GF-D8 (cell line): ENCODE data around the gene ANGPTL3.

Experiments
- DNase-seq: peaks from one replicate; lab custom pipeline; 2025; lab: John Stamatoyannopoulos, UW

Gene ANGPTL3

DNA sequence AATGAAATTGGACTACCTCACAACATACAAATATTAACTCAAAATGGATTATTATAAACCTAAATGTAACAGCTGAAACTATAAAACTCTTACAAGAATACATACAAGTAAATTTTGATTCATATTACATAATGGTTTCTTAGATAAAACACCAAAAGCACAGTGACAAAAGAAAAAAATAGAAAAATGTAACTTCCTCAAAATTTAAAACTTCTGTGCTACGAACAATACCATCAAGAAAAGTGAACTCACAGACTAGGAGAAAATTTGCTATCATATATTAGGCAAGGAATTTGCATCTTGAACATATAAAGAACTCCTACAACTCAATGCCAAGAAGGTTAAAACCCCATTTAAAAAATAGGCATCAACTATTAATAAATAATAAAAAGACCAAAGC is 31.2 kb downstream of the ANGPTL3 start:
- DNase-seq = no peak

DNA sequence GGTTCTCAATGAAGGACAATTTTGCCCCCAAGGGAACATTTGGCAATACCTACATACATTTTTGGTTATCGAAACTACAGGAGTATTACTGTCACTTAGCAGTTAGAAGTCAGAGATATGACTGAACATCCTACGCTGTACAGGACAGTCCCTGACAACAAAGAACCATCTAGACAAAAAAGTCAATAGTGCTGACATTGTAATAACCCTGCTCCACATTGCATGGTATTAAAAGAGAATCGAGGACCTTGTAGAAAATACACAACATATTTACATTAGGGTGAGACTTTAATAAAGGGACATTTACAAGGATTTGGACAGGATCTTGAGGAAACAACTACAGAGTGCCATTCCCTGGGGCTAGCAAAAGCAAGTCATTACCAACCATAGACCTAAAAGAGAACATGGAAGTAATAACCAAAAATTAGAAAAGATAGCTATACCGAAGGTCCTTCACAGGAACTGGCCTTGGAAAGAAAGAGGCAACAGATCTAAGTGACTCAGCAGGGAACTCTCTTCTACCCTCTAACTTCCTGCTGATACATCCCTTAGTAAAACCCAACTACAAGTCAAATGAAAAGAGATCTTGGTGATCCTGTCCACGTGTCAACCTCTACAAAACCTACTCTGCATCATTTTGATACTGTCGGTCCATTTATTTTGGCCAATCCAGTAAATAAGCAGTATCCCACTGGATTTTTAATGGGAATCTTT is 40.2 kb downstream of the ANGPTL3 start:
- DNase-seq = no peak

DNA sequence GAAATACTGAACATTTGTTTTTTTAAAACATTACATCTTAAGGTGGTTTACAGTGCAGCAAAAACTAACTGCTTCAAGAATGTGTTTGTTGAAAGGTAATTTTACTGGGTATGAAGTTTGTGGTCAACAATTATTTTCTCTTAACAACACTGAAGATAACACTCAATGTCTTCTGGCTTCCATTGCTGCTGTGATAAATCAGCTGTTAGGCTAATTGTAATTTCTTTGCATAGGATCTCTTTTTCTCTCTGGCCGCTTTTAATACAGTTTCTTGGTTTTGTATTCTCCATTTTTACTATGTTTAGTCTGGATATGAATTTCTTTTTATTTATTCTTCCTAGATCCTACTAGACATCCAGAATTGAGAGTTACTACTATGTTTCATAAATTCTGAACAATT is 46.0 kb downstream of the ANGPTL3 start:
- DNase-seq = no peak

DNA sequence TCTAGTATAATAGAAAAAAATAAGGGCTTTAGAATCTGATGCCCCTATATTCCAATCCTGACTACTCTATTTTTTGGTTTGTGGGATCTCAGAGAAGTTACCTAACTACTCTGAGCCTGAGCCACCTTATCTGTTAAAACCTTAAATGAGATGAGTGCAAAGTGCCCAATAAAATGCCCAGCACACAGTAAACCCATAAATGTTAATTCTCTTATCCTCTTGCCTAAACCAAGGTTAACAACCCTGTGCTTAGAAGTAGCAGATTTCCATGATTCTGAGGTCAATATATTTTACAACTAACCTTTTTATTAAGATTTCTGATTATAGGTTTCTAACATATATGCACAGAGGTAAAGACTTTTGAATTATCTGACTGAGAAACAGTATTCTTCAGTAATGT is 55.1 kb downstream of the ANGPTL3 start:
- no peak for DNase-seq

DNA sequence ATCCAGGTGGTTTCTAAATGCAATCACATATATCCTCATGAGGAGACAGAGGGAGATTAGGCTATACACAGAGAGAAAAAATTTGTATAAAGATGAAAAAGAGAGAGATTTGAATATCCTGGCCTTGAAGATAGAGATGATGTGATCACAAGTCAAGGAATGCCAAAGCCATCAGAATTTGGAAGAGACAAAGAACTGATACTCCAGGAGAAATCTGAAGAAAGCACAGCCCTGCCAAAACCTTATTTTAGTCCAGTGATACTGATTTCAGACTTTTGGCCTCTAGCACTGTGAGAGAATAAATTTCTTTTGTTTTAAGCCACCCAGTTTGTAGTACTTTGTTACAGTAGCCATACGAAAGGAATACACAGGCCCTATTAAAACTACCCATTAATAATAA is 57.4 kb downstream of the ANGPTL3 start:
- DNase-seq = no peak
